Measurements from ENCODE around the gene IKBKG. TPM values are rescaled to one million over a fixed set of nuclear protein-coding genes. Genes with fewer than 3 reads are reported as not detected.
"Not testable (repeated sequence)": the region's sequence is repeated elsewhere in the genome, so short reads cannot be mapped to it uniquely, and the experiment has no call there.

IKBKG gene
- polyA plus RNA-seq, 1 of the 3 experiments (the other 2 are of a cell fraction): 36.4 TPM

- H3K9me3 ChIP-seq; CTCF ChIA-PET; H3K79me2 ChIP-seq (ENCODE audit: insufficient read depth); H3K9me2 ChIP-seq; H3K4me1 ChIP-seq (ENCODE audit: control insufficient read depth in 1 of 2, insufficient read depth in 2 of 2, low read depth in 1 of 2, low read length in 1 of 2); H3K27ac ChIP-seq (ENCODE audit: low read depth in 2 of 2, low read length in 1 of 2); H3K27me3 ChIP-seq (ENCODE audit: insufficient read depth); H3K36me3 ChIP-seq (replicated peaks in 1 of 2; ENCODE audit: control insufficient read depth in 1 of 2, insufficient read depth in 2 of 2, low read length in 1 of 2); H3K4me2 ChIP-seq; POLR2A ChIA-PET; H3K4me3 ChIP-seq (ENCODE audit: low read depth in 2 of 2, low read length in 1 of 2); H2AFZ ChIP-seq (ENCODE audit: low read depth); H3K9ac ChIP-seq; H3F3A ChIP-seq (replicated peaks; ENCODE audit: insufficient read depth); H4K20me1 ChIP-seq (ENCODE audit: insufficient read depth); DNase-seq: not testable (repeated sequence)
- WGBS (ENCODE audit: low lambda C conversion rate): no CpG with 5 or more reads among the region's 10 CpGs
Observed at GRCh38 chrX:154562295-154562694, 14.9 kb downstream of the IKBKG start.

GRCh38 chrX:154570361-154570760 is 22.9 kb downstream of the IKBKG start:
- H3K4me1 ChIP-seq (ENCODE audit: control insufficient read depth in 1 of 2, insufficient read depth in 2 of 2, low read depth in 1 of 2, low read length in 1 of 2); H3K27ac ChIP-seq (ENCODE audit: low read depth in 2 of 2, low read length in 1 of 2); H3K9me2 ChIP-seq; H3K9ac ChIP-seq; DNase-seq; H3K36me3 ChIP-seq (replicated peaks in 1 of 2; ENCODE audit: control insufficient read depth in 1 of 2, insufficient read depth in 2 of 2, low read length in 1 of 2); H3K27me3 ChIP-seq (ENCODE audit: insufficient read depth); H3F3A ChIP-seq (replicated peaks; ENCODE audit: insufficient read depth); H3K79me2 ChIP-seq (ENCODE audit: insufficient read depth); H3K4me2 ChIP-seq; H2AFZ ChIP-seq (ENCODE audit: low read depth); H3K9me3 ChIP-seq; H4K20me1 ChIP-seq (ENCODE audit: insufficient read depth); POLR2A ChIA-PET; H3K4me3 ChIP-seq (ENCODE audit: low read depth in 2 of 2, low read length in 1 of 2); CTCF ChIA-PET: not testable (repeated sequence)
- no CpG with 5 or more reads among the region's 11 CpGs for WGBS (ENCODE audit: low lambda C conversion rate)

DNA sequence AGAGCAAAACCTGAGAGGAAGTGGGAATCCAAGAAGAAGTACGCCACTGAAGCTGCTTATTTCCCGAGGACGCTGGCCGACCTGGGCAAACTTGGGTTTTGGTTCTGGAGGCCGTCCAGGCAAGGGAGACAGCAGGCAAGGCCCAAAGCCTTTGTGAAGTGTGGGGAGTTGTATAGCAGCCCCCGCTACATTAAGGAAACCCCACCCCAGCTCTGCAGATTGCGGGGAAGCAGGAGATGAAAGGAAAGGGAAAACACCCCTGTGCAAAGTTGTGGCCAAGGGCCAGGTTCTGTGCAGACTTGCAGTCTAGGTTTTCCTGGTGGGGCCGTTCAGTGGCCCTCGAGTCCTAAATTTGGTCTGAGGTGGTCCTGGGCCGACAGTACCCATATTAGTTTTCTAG is 25.6 kb downstream of the IKBKG start:
- WGBS (ENCODE audit: low lambda C conversion rate): no CpG with 5 or more reads among the region's 10 CpGs

GRCh38 chrX:154575076-154575475 is 27.7 kb downstream of the IKBKG start:
- WGBS (ENCODE audit: low lambda C conversion rate): no CpG with 5 or more reads among the region's 5 CpGs
- H3K9ac ChIP-seq; CTCF ChIA-PET; POLR2A ChIA-PET; H3K9me2 ChIP-seq; H3K79me2 ChIP-seq (ENCODE audit: insufficient read depth); H3K36me3 ChIP-seq (replicated peaks in 1 of 2; ENCODE audit: control insufficient read depth in 1 of 2, insufficient read depth in 2 of 2, low read length in 1 of 2); H4K20me1 ChIP-seq (ENCODE audit: insufficient read depth); H3K4me3 ChIP-seq (ENCODE audit: low read depth in 2 of 2, low read length in 1 of 2); H3K27me3 ChIP-seq (ENCODE audit: insufficient read depth); H3F3A ChIP-seq (replicated peaks; ENCODE audit: insufficient read depth); H3K4me1 ChIP-seq (ENCODE audit: control insufficient read depth in 1 of 2, insufficient read depth in 2 of 2, low read depth in 1 of 2, low read length in 1 of 2); DNase-seq; H3K27ac ChIP-seq (ENCODE audit: low read depth in 2 of 2, low read length in 1 of 2); H2AFZ ChIP-seq (ENCODE audit: low read depth); H3K9me3 ChIP-seq; H3K4me2 ChIP-seq: not testable (repeated sequence)

More for the DNA sequence above, 25.6 kb downstream of the IKBKG start:
- H3K4me3 ChIP-seq (ENCODE audit: low read depth in 2 of 2, low read length in 1 of 2); H3K9me2 ChIP-seq; H3K4me1 ChIP-seq (ENCODE audit: control insufficient read depth in 1 of 2, insufficient read depth in 2 of 2, low read depth in 1 of 2, low read length in 1 of 2); H3K9me3 ChIP-seq; CTCF ChIA-PET; H2AFZ ChIP-seq (ENCODE audit: low read depth); H3F3A ChIP-seq (replicated peaks; ENCODE audit: insufficient read depth); DNase-seq; POLR2A ChIA-PET; H3K4me2 ChIP-seq; H3K27ac ChIP-seq (ENCODE audit: low read depth in 2 of 2, low read length in 1 of 2); H3K9ac ChIP-seq; H3K27me3 ChIP-seq (ENCODE audit: insufficient read depth); H3K36me3 ChIP-seq (replicated peaks in 1 of 2; ENCODE audit: control insufficient read depth in 1 of 2, insufficient read depth in 2 of 2, low read length in 1 of 2); H4K20me1 ChIP-seq (ENCODE audit: insufficient read depth); H3K79me2 ChIP-seq (ENCODE audit: insufficient read depth): not testable (repeated sequence)

DNA sequence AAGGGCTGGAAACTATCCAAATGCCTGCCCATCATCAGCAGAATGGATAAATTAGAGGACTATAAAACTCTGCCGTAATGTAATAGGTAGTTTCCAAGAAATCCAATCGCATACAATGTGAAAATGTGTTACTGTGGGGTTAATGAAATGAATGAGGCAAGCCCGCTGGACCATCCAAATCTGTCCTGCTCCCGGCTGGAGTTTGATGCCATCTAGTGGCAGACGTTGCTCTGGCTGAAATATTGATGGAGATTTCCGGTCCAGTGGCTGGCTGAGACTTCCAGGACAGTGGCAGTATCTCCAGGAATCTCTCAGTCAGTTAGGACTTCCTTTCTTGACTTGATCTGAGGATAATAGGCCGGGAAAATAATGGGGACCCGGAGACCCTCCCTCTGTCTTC is 35.6 kb downstream of the IKBKG start:
- H3F3A ChIP-seq (replicated peaks; ENCODE audit: insufficient read depth); H4K20me1 ChIP-seq (ENCODE audit: insufficient read depth); H3K36me3 ChIP-seq (replicated peaks in 1 of 2; ENCODE audit: control insufficient read depth in 1 of 2, insufficient read depth in 2 of 2, low read length in 1 of 2); CTCF ChIA-PET; H3K4me1 ChIP-seq (ENCODE audit: control insufficient read depth in 1 of 2, insufficient read depth in 2 of 2, low read depth in 1 of 2, low read length in 1 of 2); H3K27ac ChIP-seq (ENCODE audit: low read depth in 2 of 2, low read length in 1 of 2); H3K9me2 ChIP-seq; H3K9me3 ChIP-seq; H3K4me2 ChIP-seq; H3K4me3 ChIP-seq (ENCODE audit: low read depth in 2 of 2, low read length in 1 of 2); H3K79me2 ChIP-seq (ENCODE audit: insufficient read depth); DNase-seq; H3K27me3 ChIP-seq (ENCODE audit: insufficient read depth); H2AFZ ChIP-seq (ENCODE audit: low read depth); POLR2A ChIA-PET; H3K9ac ChIP-seq: not testable (repeated sequence)
- no CpG with 5 or more reads among the region's 8 CpGs for WGBS (ENCODE audit: low lambda C conversion rate)

DNA sequence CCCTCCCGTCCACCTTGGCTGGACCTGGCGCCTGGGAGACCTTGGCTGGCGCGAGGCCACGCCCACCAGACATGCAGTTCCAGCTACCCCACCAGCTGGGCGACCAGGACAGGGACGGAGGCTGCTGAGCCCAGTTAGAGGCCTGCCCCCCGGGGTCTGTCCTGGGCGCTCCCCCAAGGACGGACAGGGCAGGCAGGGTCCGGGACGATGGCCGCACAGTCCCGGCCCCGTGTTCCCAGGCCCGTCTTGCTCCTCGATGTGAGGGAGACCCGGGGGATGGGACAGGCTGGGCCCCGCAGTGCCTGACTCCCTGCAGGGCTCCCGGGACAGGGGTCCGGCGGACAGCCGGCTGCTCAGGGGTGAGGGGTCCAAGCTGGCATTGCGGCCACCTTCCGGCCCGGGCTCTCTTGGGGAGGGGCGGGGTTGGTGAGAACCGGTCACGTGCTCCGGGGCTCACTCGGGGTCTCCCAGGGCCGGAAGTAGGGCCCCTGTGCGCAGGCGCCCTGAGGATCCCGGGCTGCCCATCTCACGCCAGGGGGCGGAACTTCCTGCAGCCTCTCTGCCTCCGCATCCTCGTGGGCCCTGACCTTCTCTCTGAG is 37.3 kb downstream of the IKBKG start, which contains the start of gene CTAG1A:
Gene CTAG1A (plus strand): TSS at position 549 of the 599 bp plus-strand sequence. CDS start 74 bp downstream, outside the sequence.
- H3K4me1 ChIP-seq (ENCODE audit: control insufficient read depth in 1 of 2, insufficient read depth in 2 of 2, low read depth in 1 of 2, low read length in 1 of 2); H3F3A ChIP-seq (replicated peaks; ENCODE audit: insufficient read depth); H3K4me3 ChIP-seq (ENCODE audit: low read depth in 2 of 2, low read length in 1 of 2); H3K27me3 ChIP-seq (ENCODE audit: insufficient read depth); H3K4me2 ChIP-seq; POLR2A ChIA-PET; DNase-seq; H3K79me2 ChIP-seq (ENCODE audit: insufficient read depth); H3K9me2 ChIP-seq; H3K9ac ChIP-seq; H3K27ac ChIP-seq (ENCODE audit: low read depth in 2 of 2, low read length in 1 of 2); H3K36me3 ChIP-seq (replicated peaks in 1 of 2; ENCODE audit: control insufficient read depth in 1 of 2, insufficient read depth in 2 of 2, low read length in 1 of 2); H2AFZ ChIP-seq (ENCODE audit: low read depth); H3K9me3 ChIP-seq; CTCF ChIA-PET; H4K20me1 ChIP-seq (ENCODE audit: insufficient read depth): not testable (repeated sequence)
- WGBS (ENCODE audit: low lambda C conversion rate): no CpG with 5 or more reads among the region's 39 CpGs

- H3K4me2 ChIP-seq; H3K79me2 ChIP-seq (ENCODE audit: insufficient read depth); H3K4me3 ChIP-seq (ENCODE audit: low read depth in 2 of 2, low read length in 1 of 2); POLR2A ChIA-PET; H3K9me2 ChIP-seq; H3F3A ChIP-seq (replicated peaks; ENCODE audit: insufficient read depth); H3K9ac ChIP-seq; CTCF ChIA-PET; H4K20me1 ChIP-seq (ENCODE audit: insufficient read depth); DNase-seq; H3K36me3 ChIP-seq (replicated peaks in 1 of 2; ENCODE audit: control insufficient read depth in 1 of 2, insufficient read depth in 2 of 2, low read length in 1 of 2); H3K4me1 ChIP-seq (ENCODE audit: control insufficient read depth in 1 of 2, insufficient read depth in 2 of 2, low read depth in 1 of 2, low read length in 1 of 2); H2AFZ ChIP-seq (ENCODE audit: low read depth); H3K27ac ChIP-seq (ENCODE audit: low read depth in 2 of 2, low read length in 1 of 2); H3K9me3 ChIP-seq: not testable (repeated sequence)
- peaks cover 19% of the 10 kb centered on the region; the same call in 1 of the 2 replicates for H3K27me3 ChIP-seq (ENCODE audit: insufficient read depth)
- WGBS (ENCODE audit: low lambda C conversion rate): 5% methylated on average over 4 of the region's 13 CpGs
Observed at GRCh38 chrX:154590415-154590814, 43.0 kb downstream of the IKBKG start.

Data from SK-N-SH (cell line).